HG03575 (cell line): ENCODE results near the gene SOX12.
"Not testable (repeated sequence)": the region's sequence is repeated elsewhere in the genome, so short reads cannot be mapped to it uniquely, and the experiment has no call there.

ENCODE experiments used
- ATAC-seq: cut with Tn5 transposase; IDR thresholded peaks from one replicate; pipeline ENCODE4 v1.9.1; 2021; ENCODE audit not compliant: unreplicated experiment, insufficient number of reproducible peaks, low FRiP score; ENCODE audit errors: extremely low read depth

The SOX12 gene

GRCh38 chr20:327186-328026 lies 2.1 kb downstream of the SOX12 start:
- no peak for ATAC-seq

- ATAC-seq: no peak
Observed at GRCh38 chr20:328027-328974, 2.9 kb downstream of the SOX12 start.

- ATAC-seq: no peak
Observed at GRCh38 chr20:328975-329695, 3.8 kb downstream of the SOX12 start.

- ATAC-seq: no peak
Observed at GRCh38 chr20:329851-330232, 4.5 kb downstream of the SOX12 start.

- no peak for ATAC-seq
Observed at GRCh38 chr20:330233-331149, 5.1 kb downstream of the SOX12 start.

GRCh38 chr20:334578-334977 lies 9.2 kb downstream of the SOX12 start:
- no peak for ATAC-seq

GRCh38 chr20:336040-336439 lies 10.7 kb downstream of the SOX12 start:
- ATAC-seq: not testable (repeated sequence)

- ATAC-seq: no peak
Observed at GRCh38 chr20:341682-342081, 16.3 kb downstream of the SOX12 start.

- ATAC-seq: no peak
Observed at GRCh38 chr20:343107-343506, 17.8 kb downstream of the SOX12 start.

- no peak for ATAC-seq
Observed at GRCh38 chr20:346033-346639, 20.8 kb downstream of the SOX12 start.

GRCh38 chr20:346640-347316 lies 21.4 kb downstream of the SOX12 start, which contains the start of gene NRSN2:
Gene NRSN2, plus strand, starts transcription at chr20:347111. Its CDS starts 2,533 bp downstream, at chr20:349644.
- no peak for ATAC-seq

GRCh38 chr20:347317-347639 lies 21.9 kb downstream of the SOX12 start:
- no peak for ATAC-seq

GRCh38 chr20:347640-348484 lies 22.5 kb downstream of the SOX12 start:
- ATAC-seq: no peak

GRCh38 chr20:348972-349841 lies 23.9 kb downstream of the SOX12 start:
- ATAC-seq: no peak

GRCh38 chr20:353166-353565 lies 27.8 kb downstream of the SOX12 start:
- ATAC-seq: no peak
